GDM1 (cell line): ENCODE measurements around the gene ZNF516.

Experiments
- DNase-seq: peaks from one replicate; lab custom pipeline; 2025; lab: John Stamatoyannopoulos, UW

The ZNF516 gene

DNA sequence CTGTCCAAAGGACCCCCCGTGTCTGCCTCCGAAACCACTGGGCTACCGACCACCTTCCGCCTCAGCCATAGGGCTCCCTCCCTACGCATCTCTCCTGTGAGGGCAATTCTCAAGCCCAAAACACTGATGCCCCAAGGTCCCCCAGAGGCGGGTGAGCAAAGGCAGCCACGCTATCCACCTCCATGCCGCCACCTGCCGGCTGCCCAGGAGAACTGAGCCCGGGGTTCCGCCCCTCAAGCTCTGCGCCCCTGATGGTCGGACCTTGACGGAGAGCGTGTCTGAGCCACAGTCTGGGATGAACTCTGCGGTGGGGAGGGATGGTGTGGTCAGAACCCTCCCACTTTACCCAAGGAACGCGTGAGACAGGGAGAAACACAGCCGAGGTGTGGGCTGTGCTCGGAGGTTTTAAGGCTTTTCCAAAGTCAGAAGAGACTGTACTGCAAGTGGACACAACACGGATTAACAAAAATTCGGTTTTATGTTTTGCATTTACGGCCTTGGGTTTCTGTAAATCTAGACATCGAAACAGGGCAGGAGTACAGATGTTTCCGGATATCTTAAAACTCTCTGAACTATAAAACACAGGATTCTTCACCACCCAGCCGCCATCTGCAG, 114.1 kb downstream of the ZNF516 start:
- DNase-seq: no peak

DNA sequence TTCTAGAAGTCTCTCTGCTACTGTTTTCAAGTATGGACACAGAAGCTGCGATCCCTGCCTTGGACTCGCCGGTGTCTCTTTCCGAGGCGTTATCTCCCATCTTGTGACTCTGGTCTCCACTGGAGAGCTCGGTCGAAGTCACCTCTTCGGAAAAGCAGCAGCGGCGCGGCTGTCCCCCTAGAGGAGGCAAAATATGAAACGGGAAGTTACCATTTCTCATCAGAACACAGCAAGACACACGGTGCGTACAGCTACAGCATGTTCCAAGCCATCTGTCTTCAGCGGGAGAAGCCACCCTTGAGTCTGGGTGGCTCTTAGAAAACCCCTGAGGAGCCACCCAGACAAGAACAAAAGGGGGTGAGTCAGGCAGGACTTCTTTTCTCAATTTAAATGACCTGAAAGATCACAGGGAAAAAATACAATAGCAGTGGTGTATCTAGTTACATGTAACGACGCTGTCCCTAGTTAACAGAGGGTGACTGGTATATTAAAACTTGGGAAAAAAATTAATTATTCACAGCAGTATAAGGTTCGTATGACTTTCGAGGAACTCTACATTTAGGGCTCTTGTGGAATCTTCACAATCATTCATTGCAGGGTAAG, 114.8 kb downstream of the ZNF516 start:
- no peak for DNase-seq

DNA sequence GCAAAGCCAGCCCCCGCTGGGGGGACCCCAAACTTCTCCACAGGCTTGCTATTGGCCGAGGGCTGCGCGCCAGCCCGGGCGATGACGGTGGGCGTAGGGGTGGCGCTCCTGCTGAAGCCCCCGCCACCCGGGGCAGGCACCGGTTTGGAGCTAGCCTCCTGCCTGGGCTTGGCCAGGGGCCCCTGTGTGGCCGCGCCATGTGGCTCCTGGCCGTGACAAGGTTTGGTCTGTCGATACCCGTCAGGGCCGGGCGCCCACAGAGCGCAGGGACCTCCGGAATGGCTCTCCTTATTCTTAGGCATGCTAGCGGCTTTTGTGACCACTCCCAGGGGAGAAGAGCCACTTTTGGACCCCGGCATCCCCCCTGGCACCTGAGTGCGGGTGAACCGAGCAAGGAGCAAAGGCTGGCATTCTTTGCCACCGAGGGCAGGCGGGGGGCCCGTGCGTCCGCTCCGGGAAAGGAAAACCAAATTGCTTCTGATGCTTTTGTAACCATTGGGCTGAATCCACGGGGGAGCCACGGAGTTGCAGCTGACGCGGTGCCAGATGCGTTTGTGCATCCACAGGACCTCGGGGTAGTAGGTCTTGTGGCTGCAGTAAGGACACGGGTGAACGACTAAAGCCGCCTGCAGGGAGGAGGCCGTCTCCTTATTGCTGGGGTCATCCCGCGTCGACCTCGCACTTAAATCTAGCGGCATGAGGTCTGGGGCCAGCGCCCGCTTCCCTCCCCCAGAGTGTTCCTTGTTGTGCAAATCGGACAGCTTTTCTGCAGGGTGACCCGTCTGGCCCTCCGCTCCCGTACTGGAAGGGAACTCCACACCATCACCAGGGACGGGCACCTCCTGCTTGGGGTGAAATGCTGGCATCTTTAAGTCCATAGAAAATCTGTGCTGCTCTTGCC, 115.6 kb downstream of the ZNF516 start:
- no peak for DNase-seq

DNA sequence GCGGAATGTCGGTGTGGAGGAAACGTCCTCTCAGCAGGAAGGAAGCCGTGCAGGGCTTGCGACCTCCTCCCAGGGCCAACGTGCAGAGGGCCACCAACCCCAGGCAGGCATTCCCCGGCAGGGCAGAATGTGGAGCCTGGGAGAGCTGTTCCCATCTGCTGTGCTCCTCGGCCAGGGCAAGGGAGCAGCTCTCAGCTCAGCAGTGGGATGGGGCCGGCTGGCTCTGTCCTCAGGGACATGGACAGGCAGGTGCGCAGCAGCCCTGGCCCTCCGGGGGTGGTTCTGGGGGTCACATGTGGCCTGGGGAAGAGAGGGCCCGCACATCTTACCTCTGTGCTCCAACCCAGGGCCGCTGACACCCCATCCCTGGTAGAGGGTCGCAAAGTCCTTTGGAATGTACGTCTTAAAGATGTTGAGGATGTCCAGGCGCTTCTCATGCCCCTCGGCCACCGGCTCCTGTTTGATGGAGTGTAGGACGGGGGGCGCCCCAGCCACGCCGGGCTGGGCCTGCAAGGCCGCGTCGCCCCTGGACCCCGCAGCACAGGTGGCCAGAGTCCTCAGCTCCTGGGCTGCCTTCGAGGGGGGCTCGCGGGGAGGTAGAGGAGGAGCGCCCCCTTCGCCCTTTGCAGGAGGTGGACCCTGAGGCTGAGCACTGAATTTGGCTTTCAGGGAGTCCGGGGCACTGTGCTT, 116.4 kb downstream of the ZNF516 start:
- no peak for DNase-seq

DNA sequence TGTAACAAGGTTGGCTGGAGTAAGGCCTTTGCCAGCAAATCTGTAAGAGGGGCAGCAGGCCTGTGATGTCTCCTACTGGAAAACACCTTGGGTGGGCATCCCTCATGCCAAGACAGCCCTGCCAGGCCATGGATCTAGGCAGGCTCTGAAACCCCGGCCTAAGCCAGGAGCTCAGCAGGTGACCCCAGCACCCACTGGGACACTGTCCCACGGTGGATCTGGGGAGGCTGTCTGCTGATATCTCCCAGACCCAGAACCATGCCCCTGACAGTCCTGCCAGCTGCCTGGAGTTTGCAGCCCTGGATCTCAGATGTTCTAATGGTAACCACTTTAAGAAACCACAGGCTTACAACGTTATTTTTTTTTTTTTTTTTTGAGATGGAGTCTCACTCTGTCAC, 117.7 kb downstream of the ZNF516 start:
- no peak for DNase-seq

DNA sequence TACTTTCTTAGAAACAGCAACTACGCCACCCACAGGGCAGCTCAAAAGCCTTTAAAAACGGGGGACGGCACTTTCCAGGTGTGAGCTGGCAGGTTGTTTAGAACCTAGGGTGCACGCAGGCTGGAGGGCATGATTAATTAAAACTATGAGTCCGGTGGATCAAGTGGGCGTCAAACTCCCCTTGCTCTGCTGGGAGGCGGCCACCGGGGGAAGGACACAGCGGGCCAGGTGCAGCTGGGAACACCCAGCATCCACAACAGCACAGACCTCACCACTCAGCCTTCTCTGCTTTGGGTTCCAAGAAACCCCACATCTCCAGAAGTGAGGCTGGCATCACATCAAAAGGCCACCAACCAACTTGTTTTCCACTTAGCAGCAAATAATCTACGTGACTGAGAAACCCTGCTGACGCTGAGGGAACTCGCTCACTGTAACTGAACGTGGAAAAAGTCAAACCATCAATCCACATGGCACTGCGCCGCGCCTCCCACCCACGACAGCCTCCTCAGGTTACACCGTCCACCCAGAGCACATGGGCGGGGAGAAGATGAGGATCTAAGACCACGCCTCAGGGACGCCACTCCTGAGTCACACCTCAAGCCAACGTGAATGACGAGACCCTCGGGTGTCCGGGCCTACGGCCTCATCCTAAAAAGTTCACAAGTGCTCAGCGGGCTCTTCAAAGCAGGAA, 118.2 kb downstream of the ZNF516 start:
- no peak for DNase-seq

DNA sequence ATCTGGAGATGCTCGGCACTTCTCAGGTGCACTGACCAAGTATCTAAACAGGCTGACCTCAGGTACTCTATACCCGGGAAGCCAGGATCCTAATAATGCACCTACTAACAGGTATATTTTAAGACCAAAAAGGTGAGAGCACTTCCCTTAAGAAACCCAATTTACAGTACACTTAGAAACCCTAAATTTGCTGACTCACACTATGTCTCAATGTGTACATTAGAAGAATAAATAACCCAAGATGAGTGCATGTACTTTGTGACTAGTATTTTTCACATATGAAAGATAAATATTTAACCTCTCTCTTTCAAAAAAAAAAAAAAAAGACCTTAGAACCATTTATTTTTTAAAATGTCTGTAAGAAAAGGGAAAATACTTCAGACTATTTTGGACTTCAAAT, 118.8 kb downstream of the ZNF516 start:
- DNase-seq: no peak

DNA sequence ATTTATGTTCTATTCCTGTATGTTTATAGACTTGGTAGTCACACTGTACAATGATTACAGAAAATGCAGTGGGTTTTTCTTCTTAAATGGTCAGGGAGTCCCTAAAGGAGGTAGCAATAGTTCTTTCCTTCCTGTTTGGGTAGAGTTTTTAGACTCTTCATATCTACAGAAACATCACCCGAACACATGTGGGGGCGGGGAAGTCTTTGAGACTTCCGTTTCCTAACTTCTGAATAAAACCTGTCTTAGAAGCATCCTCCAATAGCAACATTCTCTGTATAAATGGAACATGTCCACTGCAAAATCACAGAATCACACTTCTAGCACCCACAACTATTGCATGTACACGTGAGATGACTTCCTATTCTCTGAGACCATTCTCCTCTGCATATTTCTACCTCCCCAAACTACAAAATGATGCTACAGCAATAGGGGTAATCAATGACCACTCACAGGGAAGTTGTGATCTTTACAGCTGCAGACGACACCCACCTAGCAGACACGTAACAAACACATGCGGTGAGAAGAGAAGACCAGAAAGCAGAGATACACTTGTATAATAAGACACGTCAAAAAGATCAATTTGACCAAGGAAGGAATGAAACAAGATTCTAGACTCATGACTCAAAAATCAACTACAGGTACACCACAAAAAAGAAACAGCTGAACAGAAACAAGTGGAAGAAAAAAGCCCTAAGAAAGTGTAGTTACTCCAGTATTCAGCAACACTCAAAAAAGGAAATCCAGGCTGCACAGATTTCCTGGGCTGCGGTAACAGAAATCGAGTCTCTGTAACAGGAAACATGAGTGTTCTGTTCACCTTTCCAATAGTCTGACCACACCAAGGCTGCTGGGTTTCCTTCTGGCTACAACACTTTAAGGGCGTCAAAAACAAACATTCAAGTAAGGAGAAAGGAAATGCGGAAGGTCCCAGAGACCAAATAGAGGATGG, 120.4 kb downstream of the ZNF516 start:
- no peak for DNase-seq

DNA sequence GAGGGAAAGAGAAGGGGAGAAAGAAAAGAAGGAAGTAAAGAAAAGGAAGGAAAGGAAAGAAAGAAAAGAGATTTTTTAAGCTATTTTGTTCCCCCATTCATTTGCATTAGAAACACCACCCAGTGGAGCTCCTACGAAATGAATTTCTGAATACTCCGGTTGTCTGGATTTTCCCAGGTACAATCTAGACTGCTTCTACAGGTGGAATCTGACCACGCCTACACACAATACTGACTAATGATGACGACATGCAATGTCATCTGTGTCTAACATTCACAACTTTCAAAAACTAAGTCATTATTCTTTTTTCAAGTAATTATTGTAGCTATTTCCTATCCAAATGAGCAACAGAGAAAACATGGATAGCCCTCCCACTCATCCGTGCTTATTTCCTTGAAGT, 121.7 kb downstream of the ZNF516 start:
- DNase-seq: no peak

DNA sequence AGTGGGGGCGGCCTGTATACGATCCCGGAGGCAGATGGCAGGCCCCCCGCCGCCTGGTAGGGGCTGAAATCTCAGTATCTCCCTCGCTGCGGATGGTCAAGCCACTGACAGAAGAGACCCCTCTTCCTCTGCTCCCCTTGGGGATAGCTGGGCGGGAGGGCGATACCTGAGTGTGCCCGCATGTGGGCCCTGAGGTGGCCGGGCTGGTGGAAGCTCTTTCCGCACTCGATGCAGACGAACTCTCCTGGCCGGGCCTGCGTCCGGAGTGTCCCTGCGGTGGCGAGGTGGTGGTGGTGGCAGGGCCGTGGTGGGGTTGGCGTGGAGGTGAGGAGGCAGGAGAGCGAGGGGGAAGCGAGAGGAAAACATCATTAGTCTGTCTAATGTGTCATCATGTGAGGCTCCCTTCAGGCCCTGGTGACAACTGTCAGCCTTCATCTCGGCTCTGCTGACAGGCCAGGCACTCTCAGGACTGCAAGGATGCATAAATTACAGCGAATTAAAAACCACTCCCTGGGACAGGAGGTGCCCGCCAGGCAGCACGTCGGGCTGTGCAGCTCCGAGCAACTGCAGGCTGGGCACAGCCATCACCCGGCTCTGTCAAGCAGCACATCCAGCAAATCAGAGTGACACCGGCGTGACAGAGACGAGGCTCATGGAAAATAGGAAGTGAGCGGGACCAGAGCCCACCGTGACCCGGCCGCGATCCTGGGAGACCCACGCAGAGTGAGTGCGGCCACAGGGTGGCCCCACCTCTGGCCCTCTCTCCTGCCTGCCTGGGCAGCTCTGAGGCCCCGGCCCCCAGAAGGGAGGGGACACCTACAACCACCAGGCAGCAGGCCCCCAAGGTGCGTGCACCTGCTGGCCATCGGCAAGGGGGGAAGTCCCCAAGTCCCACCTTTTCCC, 123.5 kb downstream of the ZNF516 start:
- DNase-seq: no peak

DNA sequence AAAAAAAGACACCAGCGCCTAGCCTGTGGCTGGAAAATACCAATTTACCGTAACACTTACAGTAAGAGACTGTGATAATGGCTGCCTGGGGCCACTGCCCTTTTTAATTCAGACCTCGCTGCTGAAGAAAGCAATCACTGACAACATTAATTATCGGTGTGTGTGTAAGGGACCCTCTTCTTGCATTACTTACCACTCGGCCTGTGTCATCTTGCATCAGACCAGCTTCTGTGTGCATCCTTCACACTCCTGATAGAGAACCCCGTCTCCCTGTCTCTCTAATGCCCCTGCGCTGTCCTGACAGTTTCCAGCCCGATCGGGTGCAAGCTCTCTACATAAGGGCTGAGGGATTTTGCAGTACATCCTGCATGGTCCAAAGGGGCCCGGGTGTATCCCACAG, 124.4 kb downstream of the ZNF516 start:
- DNase-seq: no peak

DNA sequence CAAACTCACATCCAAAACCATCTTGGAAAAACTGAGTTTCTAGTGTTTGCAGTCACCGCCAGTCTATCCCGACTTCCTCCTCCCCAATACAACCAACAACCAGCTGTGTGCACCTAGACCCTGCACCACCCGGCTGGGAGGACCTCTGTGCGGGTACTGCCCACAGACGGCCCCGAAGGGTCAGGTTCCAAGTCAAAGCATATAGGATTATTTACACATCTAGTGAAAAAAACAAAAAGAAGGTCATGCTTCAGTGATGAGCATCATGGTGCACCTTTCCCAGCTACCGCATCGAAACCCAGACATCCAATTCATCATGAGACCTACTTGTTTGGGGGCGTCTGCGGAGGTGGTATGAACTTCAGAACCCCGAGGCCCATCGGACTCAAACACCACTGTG, 124.8 kb downstream of the ZNF516 start:
- no peak for DNase-seq

DNA sequence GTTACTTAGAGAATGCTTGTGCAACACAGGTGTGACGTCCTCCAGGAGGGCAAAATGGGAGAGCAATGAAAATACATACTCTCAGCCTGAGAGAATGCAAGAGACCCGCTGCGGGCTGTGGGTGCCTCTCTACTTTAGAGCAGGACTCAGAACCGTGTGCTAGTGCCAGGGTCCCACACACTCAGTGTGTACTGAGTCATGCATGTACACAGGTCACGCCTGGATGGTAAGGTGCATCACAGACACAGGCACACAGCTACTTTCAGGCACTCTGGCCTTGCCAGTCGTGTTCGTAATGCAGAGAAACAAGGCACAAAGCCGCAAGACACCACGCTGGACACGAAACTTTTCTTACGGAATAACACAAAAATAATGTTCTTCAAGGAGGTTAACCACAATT, 125.3 kb downstream of the ZNF516 start:
- DNase-seq: no peak

DNA sequence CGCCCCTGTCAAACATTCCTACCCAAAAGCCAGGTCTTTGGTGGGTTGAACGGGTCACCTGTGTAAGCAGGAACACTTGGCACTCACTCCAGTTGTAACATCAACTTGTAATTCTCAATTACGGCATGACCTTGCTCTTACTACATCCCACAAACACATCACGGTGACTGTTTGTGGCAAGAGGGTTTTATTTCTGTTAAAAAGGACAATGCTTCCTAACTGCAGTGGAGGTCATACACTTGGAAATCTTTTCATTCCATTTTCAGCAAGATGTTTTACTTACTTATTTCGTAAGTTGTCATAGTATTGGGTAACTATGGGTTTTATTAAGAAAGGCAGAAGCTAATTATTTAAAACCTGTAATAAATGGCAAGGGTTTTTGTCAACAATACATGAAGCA, 126.1 kb downstream of the ZNF516 start:
- DNase-seq: no peak

DNA sequence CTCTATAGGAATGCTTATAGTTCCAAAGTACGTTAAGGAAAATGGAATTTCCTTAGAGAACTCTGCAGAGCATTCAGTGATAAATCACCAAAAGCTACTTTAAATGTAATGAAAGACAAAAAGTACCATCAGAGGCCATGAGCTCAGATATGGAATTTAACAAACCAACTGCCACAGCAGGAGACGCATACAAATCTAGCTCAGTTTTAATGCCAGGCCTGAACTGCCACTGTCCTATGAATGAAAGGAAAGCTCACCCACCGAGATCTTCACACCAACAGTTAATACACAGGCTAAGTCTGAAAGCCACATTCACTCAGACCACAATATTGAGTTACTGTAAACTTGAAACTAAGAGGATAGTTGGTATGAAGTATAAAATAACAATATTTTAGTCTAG, 126.8 kb downstream of the ZNF516 start:
- no peak for DNase-seq

DNA sequence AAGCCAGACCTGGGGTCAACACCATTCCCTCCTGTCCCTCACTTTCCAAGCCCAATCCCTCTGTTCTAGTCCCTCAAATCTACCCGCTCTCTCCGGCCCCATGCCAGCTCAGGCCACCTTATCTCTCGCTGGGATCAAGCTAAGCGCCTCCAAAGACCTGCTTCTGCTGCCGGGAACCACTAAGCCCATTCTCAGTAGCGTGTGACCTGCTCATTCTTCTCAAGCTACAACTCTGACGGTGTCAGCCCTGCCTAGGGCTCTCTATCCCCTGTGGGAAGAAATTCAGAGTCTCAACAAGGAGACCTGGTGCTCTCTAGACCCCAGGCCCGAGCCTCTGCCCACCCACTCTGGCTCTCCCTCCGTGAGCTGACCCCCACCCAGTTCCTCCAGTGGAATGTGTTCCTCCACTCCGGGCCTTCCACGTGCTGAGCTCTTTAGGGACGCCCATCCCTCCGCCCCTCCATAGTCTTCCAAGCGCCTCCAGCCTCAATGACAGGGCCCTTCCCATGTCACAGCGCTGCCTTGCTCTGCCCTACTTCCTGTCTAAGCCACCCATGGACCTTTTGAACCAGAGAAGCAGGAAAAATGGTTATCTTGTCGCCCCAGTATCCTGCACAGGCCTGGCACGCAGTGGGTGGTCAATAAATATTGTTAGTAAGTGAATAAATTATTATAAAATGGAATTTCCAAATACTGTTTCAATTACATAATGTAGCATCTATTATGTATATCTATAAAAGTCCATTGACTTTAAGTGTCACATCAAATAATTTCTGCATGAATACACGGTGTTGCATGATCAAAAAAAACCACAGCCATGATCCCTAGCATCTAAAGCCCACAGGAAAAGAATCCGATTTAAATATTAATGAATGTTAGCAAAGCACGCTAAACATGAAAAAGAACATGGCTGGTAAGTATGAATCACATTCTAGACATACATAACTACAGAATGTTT, 127.6 kb downstream of the ZNF516 start:
- DNase-seq: no peak

DNA sequence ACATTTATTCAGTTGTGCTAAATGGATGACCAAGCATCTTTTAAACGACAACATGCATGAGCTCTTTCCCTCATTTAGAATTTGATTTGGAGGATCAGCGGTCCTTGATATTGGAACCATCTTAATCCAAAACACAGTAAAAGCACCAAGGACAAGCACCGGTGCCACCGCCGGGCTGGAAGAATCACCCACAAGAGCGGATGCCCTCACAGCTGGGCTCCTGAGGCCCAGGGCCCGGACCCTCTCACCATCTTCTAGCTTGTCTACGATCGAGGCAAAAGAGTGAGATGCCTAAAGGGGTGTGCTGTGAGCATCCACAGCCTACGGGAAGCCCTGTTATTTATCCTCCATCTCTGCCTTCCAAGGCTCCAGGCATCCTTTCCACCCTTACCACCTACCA, 129.5 kb downstream of the ZNF516 start:
- no peak for DNase-seq
